AG04449 (cell line): ENCODE measurements around the gene CALML4.

ENCODE experiments used
- CTCF ChIA-PET: fragments of 350-600 bp; formaldehyde crosslinking; extraction: SDS; loops from one replicate; lab custom pipeline; 2021; ENCODE audit warnings: antibody characterized with exemption; lab: Yijun Ruan, JAX
- POLR2A ChIA-PET: fragments of 400-600, 350-600 bp; formaldehyde crosslinking; extraction: SDS; loops from one replicate; lab custom pipeline; 2020; ENCODE audit warnings: antibody characterized with exemption, inconsistent platforms; lab: Yijun Ruan, JAX
- DNase-seq: peaks from one replicate; pipeline ENCODE4 v3.0.0-alpha.2; 2010; ENCODE audit warnings: low read depth, low spot score
- H3K4me3 ChIP-seq: 2 replicates; pipeline ENCODE4 v1.5.1; 2011; ENCODE audit warnings: low read depth, mild to moderate bottlenecking, control low read depth, low read length
- CTCF ChIP-seq: IDR thresholded peaks from one replicate; pipeline ENCODE4 v1.5.1; 2011; ENCODE audit warnings: mild to moderate bottlenecking, moderate library complexity, low read length, control low read depth, inconsistent platforms; ENCODE audit not compliant: insufficient read depth; ENCODE audit errors: missing control alignments

Gene CALML4

GRCh38 chr15:68184616-68185480 lies 20.3 kb downstream of the CALML4 start:
- no peak for TF ChIP-seq CTCF
- ChIA-PET POLR2A (no interaction called here), CTCF (interaction anchor here (0.9 to 2.1 kb wide), 5 partner anchors 10 to 321 kb away, joined by 3 to 10 read pairs (median 5); no protein-coding TSS in a partner anchor)
- H3K4me3 ChIP-seq, result no peak overlapping the region
- no peak for DNase-seq

DNA sequence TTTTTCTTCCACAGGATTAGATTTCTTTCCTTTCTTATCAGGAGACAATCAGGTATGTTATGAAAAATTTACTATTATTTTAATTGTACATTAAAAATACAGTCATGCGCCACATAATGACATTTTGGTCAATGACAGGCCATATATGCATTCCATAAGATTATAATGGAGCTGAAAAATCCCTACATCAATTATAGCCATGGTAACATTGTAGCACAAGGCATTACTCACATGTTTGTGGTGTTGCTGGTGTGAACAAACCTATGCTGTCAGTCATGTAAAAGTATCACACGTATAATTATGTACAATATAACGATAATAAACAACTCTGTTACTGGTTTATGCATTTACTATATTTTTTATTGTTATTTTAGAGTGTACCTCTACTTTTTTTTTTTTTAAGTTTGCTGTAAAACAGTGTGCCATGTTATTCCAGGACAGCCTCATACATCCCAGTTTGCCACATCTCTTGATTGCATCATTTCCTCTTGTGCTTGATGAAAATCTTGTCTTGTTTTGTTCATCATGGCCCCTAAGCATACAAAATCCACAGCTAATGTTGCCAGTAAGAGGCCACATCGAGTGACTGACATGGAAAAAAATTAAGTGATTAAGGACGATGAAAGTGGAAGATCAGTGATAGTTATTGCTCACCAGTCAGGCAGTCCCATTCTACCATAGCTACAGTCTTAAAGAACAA lies 21.4 kb downstream of the CALML4 start:
- ChIA-PET POLR2A (no interaction called here), CTCF (interaction anchor here (0.9 to 2.1 kb wide), 7 partner anchors 8 to 320 kb away, joined by 3 to 10 read pairs (median 3); no protein-coding TSS in a partner anchor)
- H3K4me3 ChIP-seq, result no peak overlapping the region
- no peak for TF ChIP-seq CTCF
- peak; percentile 5 for DNase-seq

DNA sequence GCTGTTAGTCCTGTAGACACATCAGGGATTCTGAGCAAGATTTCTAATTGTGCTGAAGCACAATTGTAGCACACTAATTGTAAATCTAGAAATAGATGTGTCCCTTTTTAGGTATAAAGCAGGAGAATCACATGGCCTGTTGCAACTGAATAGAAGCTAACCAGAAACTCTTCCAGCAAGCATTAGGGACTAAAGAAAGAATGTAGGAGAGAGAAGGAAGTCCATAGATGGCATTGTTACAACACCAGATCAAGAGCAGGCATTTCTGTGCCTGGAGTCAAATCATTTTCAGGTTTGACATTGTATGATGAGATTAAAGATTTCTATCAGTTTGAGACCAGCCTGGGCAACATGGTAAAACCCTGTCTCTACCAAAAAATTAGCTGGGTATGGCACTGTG lies 27.4 kb downstream of the CALML4 start:
- POLR2A ChIA-PET, result no interaction called here
- no peak for TF ChIP-seq CTCF
- peak; percentile 61 for DNase-seq
- CTCF ChIA-PET, result interaction anchor here (1.0 to 1.5 kb wide), 2 partner anchors 19 to 315 kb away, joined by 3 to 7 read pairs; no protein-coding TSS in a partner anchor
- no peak overlapping the region for H3K4me3 ChIP-seq

- CTCF ChIA-PET, result interaction anchor here (1.1 to 1.8 kb wide), 3 partner anchors 15 to 313 kb away, joined by 3 to 10 read pairs (median 3); no protein-coding TSS in a partner anchor
- DNase-seq, result no peak
- POLR2A ChIA-PET, result no interaction called here
- no peak overlapping the region for H3K4me3 ChIP-seq
- TF ChIP-seq CTCF, result no peak
Measured at GRCh38 chr15:68176601-68177000, 28.5 kb downstream of the CALML4 start.

DNA sequence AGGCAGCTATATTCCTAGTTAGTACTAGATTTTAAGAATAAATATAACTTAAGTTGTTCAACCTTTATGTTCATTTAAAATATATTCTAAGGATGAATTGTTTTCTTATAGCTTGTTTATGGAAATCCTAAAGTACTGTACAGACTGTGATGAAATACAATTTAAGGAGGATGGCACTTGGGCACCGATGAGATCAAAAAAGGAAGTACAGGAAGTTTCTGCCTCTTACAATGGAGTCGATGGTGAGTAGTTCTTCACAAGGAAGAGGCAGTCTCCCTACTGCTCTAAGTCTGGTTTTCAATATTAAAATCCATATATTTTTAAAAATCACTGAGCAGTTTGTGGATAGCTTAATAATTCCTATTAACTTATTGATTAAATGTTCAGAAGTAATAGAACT lies 29.6 kb downstream of the CALML4 start:
- POLR2A ChIA-PET, result no interaction called here
- no peak overlapping the region for H3K4me3 ChIP-seq
- no peak for TF ChIP-seq CTCF
- CTCF ChIA-PET, result interaction anchor here (1.0 to 1.8 kb wide), 5 partner anchors 18 to 312 kb away, joined by 3 to 10 read pairs (median 3); no protein-coding TSS in a partner anchor
- no peak for DNase-seq
